CD14-positive monocyte (primary cell): ENCODE results near the gene TCF19. TPM values are rescaled to one million over a fixed set of nuclear protein-coding genes. Genes with fewer than 3 reads are reported as not detected.
"Not testable (repeated sequence)": the region's sequence is repeated elsewhere in the genome, so short reads cannot be mapped to it uniquely, and the experiment has no call there.

Experiments used
- DNase-seq, 3 donors: peaks; one replicate each; pipeline ENCODE4 v3.0.0-alpha.2; 2011 to 2022
- H2AFZ ChIP-seq: 2 replicates; pipeline ENCODE4 v1.6.0; 2012; ENCODE audit warnings: mild to moderate bottlenecking, low read depth, low read length, inconsistent platforms; ENCODE audit not compliant: insufficient read depth, poor library complexity, severe bottlenecking
- H3K27ac ChIP-seq, 2 donors: 1 replicate in 1 of 2; 2 replicates in 1 of 2; pipeline ENCODE4 v1.5.1; 2012 to 2013; ENCODE audit warnings: low read length in 2 of 2, control low read depth in 1 of 2, inconsistent platforms in 1 of 2, low read depth in 1 of 2, mild to moderate bottlenecking in 1 of 2
- H3K27me3 ChIP-seq, 2 donors: one replicate each; pipeline versions ENCODE4 v1.6.0 to v1.6.1; 2011 to 2013; ENCODE audit warnings: low read length in 2 of 2; ENCODE audit not compliant: control insufficient read depth in 2 of 2, insufficient read depth in 2 of 2
- H3K36me3 ChIP-seq, 2 donors: replicated peaks in 1 of 2; 1 replicate in 1 of 2; 2 replicates in 1 of 2; pipeline versions ENCODE4 v1.5.1 to v1.6.1; 2012 to 2013; ENCODE audit warnings: low read length in 2 of 2, control low read depth in 1 of 2, inconsistent platforms in 1 of 2, mild to moderate bottlenecking in 1 of 2; ENCODE audit not compliant: insufficient read depth in 2 of 2, control insufficient read depth in 1 of 2
- H3K4me1 ChIP-seq, 2 donors: 1 replicate in 1 of 2; 2 replicates in 1 of 2; pipeline versions ENCODE4 v1.5.1 to v1.6.1; 2012 to 2013; ENCODE audit warnings: low read length in 2 of 2, control low read depth in 1 of 2, inconsistent platforms in 1 of 2, mild to moderate bottlenecking in 1 of 2, moderate library complexity in 1 of 2; ENCODE audit not compliant: insufficient read depth in 2 of 2, control insufficient read depth in 1 of 2
- H3K4me2 ChIP-seq: replicated peaks from 2 replicates; pipeline ENCODE3; 2012; ENCODE audit warnings: low read length, moderate library complexity, mild to moderate bottlenecking; ENCODE audit not compliant: poor library complexity, severe bottlenecking; ENCODE audit errors: extremely low read depth
- H3K4me3 ChIP-seq, 3 experiments: fragments of 200-600 bp in 1 of 3; sonication (generic) in 1 of 3; replicated peaks in 1 of 3; 1 replicate in 2 of 3; 2 replicates in 1 of 3; pipeline ENCODE4 v1.5.1; 2011 to 2013; ENCODE audit warnings: low read length in 3 of 3, mild to moderate bottlenecking in 3 of 3, control low read depth in 2 of 3, low read depth in 2 of 3, inconsistent platforms in 1 of 3, moderate library complexity in 1 of 3
- H3K79me2 ChIP-seq: 2 replicates; pipeline ENCODE4 v1.6.0; 2012; ENCODE audit warnings: mild to moderate bottlenecking, control low read depth, inconsistent platforms, low read length, moderate library complexity; ENCODE audit not compliant: insufficient read depth
- H3K9ac ChIP-seq: 2 replicates; pipeline ENCODE4 v1.6.0; 2017; ENCODE audit warnings: low read length, mild to moderate bottlenecking; ENCODE audit not compliant: insufficient read depth, poor library complexity, severe bottlenecking
- H3K9me3 ChIP-seq, 2 donors: replicated peaks in 1 of 2; 1 replicate in 1 of 2; 2 replicates in 1 of 2; pipeline versions ENCODE4 v1.5.1 to v1.6.1; 2012 to 2013; ENCODE audit warnings: low read length in 2 of 2, control low read depth in 1 of 2; ENCODE audit not compliant: control insufficient read depth in 1 of 2, insufficient read depth in 1 of 2
- H4K20me1 ChIP-seq: 2 replicates; pipeline ENCODE4 v1.6.0; 2012; ENCODE audit warnings: mild to moderate bottlenecking, low read length, control low read depth, moderate library complexity; ENCODE audit not compliant: insufficient read depth
- H3K27ac Mint-ChIP-seq, 7 donors: one replicate each; pipeline ENCODE4 v1.8.0; 2020; ENCODE audit warnings: mild to moderate bottlenecking in 7 of 7, mixed read lengths in 7 of 7, moderate library complexity in 6 of 7, inconsistent platforms in 2 of 7
- H3K27me3 Mint-ChIP-seq, 3 donors: one replicate each; pipeline ENCODE4 v1.8.0; 2021 to 2022; ENCODE audit warnings: low read depth in 3 of 3, mild to moderate bottlenecking in 3 of 3, mixed read lengths in 3 of 3, moderate library complexity in 3 of 3, inconsistent platforms in 1 of 3
- H3K36me3 Mint-ChIP-seq, 2 donors: one replicate each; pipeline ENCODE4 v1.8.0; 2020; ENCODE audit warnings: mixed read lengths in 2 of 2, inconsistent platforms in 1 of 2, mild to moderate bottlenecking in 1 of 2
- H3K4me1 Mint-ChIP-seq: one replicate; pipeline ENCODE4 v1.8.0; 2020; ENCODE audit warnings: mild to moderate bottlenecking, mixed read lengths
- H3K4me3 Mint-ChIP-seq, 2 donors: one replicate each; pipeline ENCODE4 v1.8.0; 2020; ENCODE audit warnings: mild to moderate bottlenecking in 2 of 2, mixed read lengths in 2 of 2, moderate library complexity in 1 of 2
- H3K9me3 Mint-ChIP-seq, 7 donors: one replicate each; pipeline ENCODE4 v1.8.0; 2020 to 2022; ENCODE audit warnings: mixed read lengths in 7 of 7, mild to moderate bottlenecking in 6 of 7, moderate library complexity in 6 of 7, inconsistent platforms in 2 of 7
- WGBS: methylation state at CpG from one replicate; pipeline ENCODE4 v1.1.5; 2013; ENCODE audit warnings: missing lambda C conversion rate; ENCODE audit not compliant: insufficient coverage; 5-methylcytosine and 5-hydroxymethylcytosine counted together
- intact Hi-C, 2 donors: fragments of 100-400 bp; cut with micrococcal nuclease; formaldehyde crosslinking; loops; one replicate each; pipeline versions ENCODE4 v1.15.0 to v1.15.1; 2023
- polyA plus RNA-seq, 3 donors: library from polyadenylated mRNA; depleted of rRNA in 1 of 3; unstranded in 2 of 3; stranded (reverse) in 1 of 3; fragments of 300-500 nt in 2 of 3; fragments of >200 nt in 1 of 3; fragmentation: Illumina TruSeq in 2 of 3; gene quantifications; 1 replicate in 2 of 3; 2 replicates in 1 of 3; pipeline ENCODE4 v1.2.3, GENCODE V29; 2012 to 2021
- TF ChIP-seq, protein P1 (sequence below): fragments of 200-600 bp; IDR thresholded peaks from one replicate; pipeline ENCODE4 v1.8.0; 2022; ENCODE audit warnings: antibody characterized with exemption, mild to moderate bottlenecking

The TCF19 gene
- polyA plus RNA-seq, 3 donors = 0.75 to 1.1 (median 0.80) TPM

DNA sequence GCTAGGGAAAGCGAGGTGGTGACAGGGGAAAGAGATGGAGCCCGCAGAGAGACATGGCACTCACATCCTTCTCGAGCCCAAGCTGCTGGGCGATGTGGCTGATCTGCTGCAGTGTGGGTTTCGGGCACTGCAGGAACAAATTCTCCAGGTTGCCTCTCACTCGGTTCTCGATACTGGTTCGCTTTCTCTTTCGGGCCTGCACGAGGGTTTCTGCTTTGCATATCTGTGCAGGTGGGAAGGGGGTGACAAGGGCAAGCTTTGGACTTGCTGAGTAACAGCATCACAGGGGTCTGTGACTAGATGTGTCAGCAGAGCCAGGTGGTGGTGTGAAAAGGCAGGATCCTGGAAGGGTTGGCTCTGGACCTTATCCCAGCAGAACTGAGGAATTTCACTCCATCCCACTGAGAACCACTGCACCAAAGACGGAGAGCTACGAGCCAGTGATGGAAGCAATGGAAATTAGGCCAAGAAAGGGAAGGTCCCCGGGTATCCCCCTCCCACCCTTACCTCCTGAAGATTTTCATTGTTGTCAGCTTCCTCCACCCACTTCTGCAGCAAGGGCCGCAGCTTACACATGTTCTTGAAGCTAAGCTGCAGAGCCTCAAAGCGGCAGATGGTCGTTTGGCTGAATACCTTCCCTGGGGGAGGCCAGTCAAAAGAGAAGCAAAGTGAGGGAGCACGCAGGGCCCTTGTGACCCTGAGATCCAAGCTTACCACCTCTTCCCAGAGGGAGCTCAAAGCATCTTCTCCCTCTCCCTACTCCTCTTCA lies 6.9 kb downstream of the TCF19 start:
- H3K9me3 Mint-ChIP-seq, H3K4me1 ChIP-seq, H4K20me1 ChIP-seq, H3K9me3 ChIP-seq, H3K9ac ChIP-seq, intact Hi-C loops, H3K79me2 ChIP-seq, H3K27ac Mint-ChIP-seq, H3K27me3 Mint-ChIP-seq, H3K27ac ChIP-seq, DNase-seq, H3K4me3 Mint-ChIP-seq, H3K4me2 ChIP-seq, H3K27me3 ChIP-seq, H3K4me3 ChIP-seq, H3K4me1 Mint-ChIP-seq, H2AFZ ChIP-seq: not testable (repeated sequence)
- H3K36me3 Mint-ChIP-seq = peaks cover 5 to 27% of the 10 kb centered on the region in 2 donors
- WGBS = 94% methylated on average over 10 of the region's 17 CpGs
- H3K36me3 ChIP-seq = peaks cover 2 to 20% of the 10 kb centered on the region in 2 donors

DNA sequence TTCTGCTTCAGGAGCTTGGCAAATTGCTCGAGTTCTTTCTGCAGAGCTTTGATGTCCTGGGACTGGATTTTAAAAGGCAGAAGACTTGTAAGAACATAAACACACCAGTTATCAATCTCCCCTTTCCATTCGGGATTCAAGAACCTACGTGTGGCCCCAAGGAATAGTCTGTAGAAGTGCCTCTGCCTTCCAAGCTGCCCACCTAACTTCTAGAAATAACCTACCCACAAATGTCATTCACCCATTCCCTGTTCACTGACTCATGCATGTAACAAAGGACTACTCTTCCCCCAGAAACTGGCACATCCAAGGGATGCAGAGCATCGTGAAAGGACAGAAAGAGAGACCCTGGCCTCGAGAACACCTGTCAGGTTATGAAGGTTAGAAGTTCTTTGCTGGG lies 7.6 kb downstream of the TCF19 start:
- Mint-ChIP-seq H3K4me1 (peaks cover 4% of the 10 kb centered on the region), H3K4me3 (no peak overlapping the region), H3K27ac (no peak overlapping the region), H3K27me3 (peaks cover 0 to 1% (median 0%) of the 10 kb centered on the region in 3 donors), H3K36me3 (peaks cover 5 to 24% of the 10 kb centered on the region in 2 donors), H3K9me3 (no peaks in the 10 kb centered on the region)
- 100% methylated on average over 2 of the region's 5 CpGs for WGBS
- Histone ChIP-seq H3K9me3 (no peaks in the 10 kb centered on the region), H3K4me2 (no peak overlapping the region), H3K27me3 (no peaks in the 10 kb centered on the region), H2AFZ (no peak overlapping the region), H3K4me1 (no peaks in the 10 kb centered on the region), H3K36me3 (peaks cover 2 to 20% of the 10 kb centered on the region in 2 donors), H3K27ac (no peak overlapping the region), H3K4me3 (no peak overlapping the region), H3K9ac (no peak overlapping the region), H3K79me2 (no peaks in the 10 kb centered on the region), H4K20me1 (no peaks in the 10 kb centered on the region)
- TF ChIP-seq, protein P1, sequence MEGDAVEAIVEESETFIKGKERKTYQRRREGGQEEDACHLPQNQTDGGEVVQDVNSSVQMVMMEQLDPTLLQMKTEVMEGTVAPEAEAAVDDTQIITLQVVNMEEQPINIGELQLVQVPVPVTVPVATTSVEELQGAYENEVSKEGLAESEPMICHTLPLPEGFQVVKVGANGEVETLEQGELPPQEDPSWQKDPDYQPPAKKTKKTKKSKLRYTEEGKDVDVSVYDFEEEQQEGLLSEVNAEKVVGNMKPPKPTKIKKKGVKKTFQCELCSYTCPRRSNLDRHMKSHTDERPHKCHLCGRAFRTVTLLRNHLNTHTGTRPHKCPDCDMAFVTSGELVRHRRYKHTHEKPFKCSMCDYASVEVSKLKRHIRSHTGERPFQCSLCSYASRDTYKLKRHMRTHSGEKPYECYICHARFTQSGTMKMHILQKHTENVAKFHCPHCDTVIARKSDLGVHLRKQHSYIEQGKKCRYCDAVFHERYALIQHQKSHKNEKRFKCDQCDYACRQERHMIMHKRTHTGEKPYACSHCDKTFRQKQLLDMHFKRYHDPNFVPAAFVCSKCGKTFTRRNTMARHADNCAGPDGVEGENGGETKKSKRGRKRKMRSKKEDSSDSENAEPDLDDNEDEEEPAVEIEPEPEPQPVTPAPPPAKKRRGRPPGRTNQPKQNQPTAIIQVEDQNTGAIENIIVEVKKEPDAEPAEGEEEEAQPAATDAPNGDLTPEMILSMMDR = no peak
- DNase-seq = no peak
- intact Hi-C loops = no loop called here
